GM19324 (cell line): ENCODE measurements around the gene RPL22L1.
"Not testable (repeated sequence)": the region's sequence is repeated elsewhere in the genome, so short reads cannot be mapped to it uniquely, and the experiment has no call there.

Source experiments
- ATAC-seq: cut with Tn5 transposase; IDR thresholded peaks from one replicate; pipeline ENCODE4 v1.9.1; 2021; ENCODE audit warnings: mild to moderate bottlenecking, moderate library complexity; ENCODE audit not compliant: unreplicated experiment, low FRiP score

RPL22L1 gene

DNA sequence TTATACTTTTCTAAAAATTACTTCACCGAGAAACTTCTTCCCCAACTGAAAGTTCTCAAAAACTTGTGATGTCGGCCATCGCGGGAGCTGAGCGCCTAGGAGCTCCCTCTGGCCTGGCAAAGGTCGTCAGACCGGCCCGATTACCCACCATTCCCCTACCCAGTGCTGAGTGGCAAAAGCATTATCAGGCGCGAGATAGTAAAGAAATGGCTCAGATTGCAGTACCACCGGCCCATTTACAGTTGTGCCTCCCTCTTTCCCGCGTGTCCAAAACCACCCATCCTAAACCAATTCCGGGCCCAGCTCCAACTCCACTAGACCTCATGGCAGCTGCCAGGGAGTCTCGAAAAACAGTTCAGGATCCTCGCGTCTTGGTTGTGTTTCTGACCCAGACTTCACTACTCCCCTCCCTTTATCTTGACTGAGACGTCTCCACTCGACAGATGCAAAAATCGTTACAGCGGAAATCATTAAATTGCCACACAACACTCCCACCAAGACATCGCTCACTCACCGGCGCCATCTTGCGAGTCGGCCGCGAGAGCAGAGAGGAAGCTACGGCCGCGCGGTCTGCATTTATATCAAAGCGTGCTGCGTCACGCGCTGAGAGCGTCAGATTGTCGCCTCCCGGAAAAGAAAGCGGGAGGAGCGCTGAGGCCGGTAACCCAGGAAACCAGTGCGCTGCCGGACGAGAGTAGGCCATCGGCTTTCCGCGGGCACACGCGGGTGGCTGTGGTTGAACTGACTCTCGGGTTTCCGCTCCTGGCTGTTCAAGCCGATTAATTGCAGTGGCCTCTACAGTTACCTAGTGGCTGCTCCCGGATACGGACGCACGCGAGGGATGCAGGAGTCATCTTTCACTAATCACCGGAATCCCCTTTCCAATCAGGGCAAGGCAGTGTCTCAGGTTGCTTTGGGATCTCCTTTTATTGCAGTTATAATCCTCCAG is at the start of gene RPL22L1:
RPL22L1 (minus strand) TSS at position 551 of the 949 bp plus-strand sequence; CDS start at position 523, 28 bp downstream.
- peak; percentile 96 for ATAC-seq

DNA sequence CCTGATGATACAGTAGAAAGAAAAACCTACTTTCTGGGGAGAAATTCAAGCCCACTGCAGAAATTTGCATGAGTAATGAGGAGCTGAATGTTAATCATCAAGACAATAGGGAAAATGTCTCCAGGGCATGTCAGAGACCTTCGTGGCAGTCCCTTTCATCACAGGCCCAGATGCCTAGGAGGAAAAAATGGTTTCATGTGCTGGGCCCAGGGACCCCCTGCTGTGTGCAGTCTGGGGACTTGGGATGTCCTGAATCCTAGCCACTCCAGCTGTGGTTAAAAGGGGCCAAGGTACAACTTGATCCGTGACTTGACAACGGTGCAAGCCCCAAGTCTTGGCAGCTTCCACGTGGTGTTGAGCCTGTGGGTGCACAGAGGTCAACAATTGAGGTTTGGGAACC is 48.7 kb upstream of the RPL22L1 start:
- no peak for ATAC-seq

DNA sequence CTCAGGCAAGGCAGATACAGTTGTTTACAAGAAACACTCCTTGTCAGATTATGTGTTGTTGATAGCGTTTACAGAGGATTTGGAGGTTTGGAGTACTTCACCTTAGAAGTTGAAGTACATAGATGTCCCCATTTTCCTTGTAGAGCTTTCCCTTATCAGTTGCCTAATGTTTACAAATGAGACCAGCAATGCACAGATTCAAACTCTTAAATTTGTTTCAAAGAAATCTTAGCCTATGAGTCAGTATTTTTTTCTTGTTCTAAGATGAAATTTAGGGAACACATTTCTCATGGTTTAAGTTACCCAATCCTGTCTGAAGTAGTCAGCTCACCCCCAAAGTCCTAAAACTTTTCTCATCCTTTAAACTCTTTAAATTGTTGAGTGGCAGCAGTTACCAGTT is 44.7 kb upstream of the RPL22L1 start:
- no peak for ATAC-seq

DNA sequence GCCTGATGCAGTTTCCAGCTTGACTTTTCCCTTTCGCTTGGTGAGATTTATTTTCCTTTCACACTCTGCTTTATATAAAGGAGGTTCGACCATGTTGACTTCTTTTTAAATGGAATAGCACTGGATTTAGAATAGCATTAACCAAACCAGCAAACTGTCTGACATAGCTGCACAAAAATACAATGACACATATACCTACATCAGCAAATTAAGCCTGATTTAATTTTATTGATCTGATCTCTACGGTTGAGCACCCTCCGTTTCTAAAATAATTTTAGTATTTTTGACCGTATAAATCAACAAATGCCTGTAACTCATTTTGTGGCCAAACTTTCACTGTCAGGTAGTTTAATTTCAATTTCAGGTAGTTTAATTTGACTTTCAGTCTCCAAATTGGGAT is 44.2 kb upstream of the RPL22L1 start:
- no peak for ATAC-seq

DNA sequence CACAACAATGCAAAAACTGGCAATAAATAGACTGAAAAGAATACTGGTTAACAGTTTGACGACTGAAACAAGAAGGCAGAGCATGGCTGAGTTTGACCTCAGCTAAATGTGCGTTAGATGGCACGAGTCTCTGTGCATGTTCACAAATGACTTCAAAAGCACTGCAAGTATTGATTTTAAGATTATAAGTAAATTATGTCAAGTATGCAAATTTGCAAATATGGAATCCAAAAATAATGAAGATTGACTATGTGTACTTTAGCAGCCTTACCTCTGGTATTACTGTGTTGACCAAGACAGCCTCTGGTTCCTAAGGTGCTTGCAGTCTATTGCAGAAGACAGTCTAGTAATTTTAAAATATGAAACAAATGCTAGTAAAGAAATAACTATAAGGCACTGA is 41.1 kb upstream of the RPL22L1 start:
- no peak for ATAC-seq

DNA sequence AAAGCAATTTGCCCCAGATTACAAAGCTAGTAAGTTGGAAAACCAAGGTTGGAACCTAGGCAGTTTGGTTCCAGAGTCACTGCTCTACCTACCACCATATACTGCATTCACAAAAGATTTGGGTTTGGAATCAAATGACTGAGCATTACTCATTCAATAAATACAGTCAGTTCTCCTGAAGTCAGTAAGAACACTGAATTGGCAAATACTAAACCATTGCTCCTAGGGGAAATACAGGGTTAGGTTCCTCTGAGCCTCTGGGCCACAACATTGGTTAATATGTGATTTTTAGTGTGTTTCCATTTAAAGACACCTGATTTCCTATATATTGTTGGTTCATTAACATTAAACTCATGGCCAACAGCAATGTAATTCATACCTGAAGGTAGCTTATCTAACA is 40.5 kb upstream of the RPL22L1 start:
- ATAC-seq, result no peak

DNA sequence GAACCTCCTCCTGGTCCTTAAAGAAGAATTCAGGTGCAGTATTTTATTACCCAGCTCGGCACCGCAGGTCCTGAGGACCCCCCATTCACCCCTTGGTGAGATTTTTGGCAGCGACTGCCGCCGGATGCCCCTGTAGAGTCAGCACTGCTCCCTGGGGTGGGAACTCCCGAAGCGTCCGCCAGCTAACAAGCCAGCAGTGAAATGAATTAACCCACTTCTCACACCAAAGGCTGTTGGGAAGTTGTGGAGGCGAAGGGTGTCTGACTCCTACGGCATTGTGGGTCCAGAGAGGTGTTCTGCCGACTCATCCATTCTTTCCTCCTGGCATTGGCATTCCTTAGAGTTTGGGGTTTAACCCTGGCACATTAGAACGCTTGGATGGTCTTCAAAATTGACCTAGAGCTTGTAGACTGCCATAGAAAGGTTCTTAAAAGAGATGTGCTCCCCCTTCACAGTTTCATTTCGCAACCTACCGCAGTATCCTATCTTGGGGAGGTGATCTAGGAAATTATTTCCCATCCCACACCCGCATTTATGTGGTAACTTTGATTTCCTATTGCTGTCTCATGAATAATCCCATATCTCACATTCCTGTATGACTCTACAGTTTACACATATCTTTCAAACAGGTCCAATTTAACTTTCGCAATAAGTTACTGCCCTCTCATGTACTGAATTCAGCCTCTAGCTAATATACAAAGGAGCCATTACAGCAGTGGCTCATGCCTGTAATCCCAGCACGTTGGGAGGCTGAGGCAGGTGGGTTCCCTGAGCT is 39.3 kb upstream of the RPL22L1 start:
- ATAC-seq, result no peak

DNA sequence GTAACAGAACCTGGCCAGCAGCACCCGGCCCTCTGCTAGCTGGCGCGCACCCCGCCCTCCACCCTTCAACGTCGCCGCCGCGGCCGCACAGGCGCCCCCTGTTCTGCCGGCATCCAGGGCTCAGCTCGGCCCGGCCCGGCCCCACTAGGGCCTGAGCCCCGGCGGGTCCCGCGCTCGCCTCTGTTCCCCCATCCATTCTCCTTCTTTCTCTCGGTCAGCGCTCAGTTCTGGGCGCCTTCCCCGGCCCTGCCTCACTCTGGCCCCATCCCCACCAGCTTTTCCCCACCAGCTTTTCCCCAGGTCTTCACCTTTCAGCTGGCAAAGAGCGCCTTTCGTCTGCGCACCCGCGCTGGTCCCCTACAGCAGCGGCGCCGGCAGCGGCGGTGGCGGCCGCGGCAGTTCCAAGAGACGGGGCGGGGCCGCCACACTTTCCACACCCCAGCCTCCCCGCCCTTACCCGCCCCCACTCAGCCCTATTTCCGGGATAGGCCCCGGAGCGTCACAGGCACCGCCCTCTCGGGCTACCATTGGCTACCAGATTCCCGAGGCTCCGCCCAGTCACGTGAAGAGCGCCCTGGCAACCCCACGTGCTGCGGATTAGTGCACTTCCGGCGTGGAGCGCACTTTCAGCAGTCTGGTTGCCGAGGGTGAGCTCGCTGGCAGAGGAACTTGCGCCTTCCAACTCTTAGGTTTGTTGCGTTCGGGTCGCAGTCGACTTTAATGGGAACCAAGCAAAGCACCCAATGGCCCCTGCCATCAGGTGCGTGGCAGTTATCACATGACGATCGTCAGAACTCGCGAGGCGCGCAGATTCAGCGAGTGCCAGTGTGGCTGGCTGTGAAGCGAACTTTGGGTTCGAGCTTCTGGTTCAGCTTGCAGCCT is 38.5 kb upstream of the RPL22L1 start, which contains the start of gene EIF5A2:
EIF5A2 (minus strand) TSS at position 403 of the 882 bp plus-strand sequence. CDS start 831 bp downstream, outside the sequence.
- peak; percentile 90 for ATAC-seq

DNA sequence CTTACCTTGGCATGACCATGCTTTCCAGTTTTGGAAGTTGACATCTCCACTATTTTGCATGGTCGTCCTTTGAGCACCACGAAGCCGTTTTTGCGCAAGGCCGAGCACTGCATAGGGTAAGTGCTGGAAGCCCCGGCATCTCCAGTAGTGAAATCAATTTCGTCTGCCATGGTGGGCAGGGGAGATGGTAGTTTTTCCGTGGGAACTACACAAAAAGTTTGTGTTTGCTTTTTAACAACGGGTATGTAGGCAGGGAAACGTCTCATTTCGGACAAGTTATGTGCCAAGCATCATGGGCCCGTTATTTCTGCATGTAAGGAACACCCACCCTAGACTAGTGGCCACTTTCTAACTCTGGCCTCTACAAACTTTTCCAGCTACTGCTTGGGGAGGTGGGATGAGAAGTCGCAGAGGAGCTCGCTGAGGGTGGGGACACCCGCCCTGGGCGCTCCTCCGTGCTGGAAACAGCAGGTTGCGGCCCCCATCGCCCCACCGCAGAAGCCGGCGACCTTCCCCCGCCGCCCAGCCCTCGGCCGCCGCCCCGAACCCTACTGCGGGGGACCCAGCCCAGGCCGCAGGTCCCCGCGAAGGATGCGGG is 37.7 kb upstream of the RPL22L1 start:
- ATAC-seq, result no peak

DNA sequence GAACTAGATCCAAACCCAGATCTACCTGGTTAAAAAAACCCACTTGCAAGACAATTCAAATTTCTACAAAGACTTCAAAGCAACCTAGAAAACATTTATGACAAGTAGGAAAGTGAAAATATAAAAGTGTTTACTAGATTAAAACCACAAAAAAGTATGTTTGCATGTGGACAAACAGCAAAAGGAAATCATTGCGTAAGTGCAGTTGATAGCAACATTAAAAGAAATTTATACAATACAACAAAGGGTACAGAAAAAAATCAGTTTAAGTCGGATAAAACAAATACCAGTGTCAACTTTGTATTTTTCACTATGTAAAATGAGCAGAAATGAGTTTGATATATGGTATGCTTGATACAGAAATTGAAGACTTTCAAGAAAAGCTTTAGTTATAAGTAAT is 35.9 kb upstream of the RPL22L1 start:
- ATAC-seq, result no peak

DNA sequence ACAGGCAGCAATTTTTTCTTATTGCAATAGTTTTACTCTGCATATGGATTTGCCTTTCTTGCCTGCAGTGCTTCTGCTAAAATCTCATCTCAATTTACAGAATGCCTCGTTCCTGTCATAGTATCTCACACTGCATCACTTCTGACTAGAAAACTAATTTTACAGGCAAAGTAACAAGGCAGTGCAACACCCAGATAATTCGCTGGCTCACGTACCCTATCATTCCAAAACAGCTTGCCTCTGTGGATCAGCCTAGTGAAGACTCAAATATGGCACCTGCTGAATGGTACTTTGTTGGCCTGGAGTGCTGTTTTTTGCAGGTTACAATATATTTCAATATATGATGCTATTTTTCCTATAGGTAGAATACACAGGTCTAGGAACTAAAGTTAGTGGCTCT is 33.1 kb upstream of the RPL22L1 start:
- no peak for ATAC-seq

DNA sequence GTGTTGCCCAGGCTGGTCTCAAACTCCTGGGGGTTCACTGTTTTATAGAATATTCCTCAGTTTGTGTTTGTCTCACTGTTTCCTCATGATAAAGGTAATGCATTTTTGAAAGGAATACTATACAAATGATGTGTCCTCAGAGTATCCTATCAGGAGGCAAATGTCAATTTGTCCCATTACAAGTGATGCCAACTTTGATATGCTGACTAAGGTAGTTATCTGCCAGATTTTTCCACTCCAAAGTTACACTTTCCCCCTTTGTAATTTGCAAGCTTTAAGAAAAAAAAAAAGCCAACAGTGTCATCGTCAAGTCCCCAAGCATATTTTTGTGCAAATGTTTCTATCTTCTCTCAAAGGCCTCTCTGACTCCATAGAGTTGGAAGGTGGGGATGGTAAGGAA is 29.5 kb upstream of the RPL22L1 start:
- no peak for ATAC-seq

DNA sequence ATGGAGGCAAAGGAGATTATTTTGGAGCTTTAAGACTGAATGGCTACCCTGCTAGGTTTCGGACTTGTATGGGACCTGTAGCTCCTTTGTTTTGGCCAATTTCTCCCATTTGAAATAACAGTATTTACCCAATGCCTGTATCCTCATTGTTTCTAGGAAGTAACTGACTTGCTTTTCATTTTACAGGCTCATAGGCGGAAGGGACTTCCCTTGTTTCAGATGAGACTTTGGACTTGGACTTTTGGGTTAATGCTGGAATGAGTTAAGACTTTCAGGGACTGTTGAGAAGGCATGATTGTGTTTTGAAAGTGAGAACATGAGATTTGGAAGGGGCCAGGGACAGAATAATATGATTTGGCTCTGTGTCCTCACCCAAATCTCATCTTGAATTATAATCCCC is 28.0 kb upstream of the RPL22L1 start:
- no peak for ATAC-seq

DNA sequence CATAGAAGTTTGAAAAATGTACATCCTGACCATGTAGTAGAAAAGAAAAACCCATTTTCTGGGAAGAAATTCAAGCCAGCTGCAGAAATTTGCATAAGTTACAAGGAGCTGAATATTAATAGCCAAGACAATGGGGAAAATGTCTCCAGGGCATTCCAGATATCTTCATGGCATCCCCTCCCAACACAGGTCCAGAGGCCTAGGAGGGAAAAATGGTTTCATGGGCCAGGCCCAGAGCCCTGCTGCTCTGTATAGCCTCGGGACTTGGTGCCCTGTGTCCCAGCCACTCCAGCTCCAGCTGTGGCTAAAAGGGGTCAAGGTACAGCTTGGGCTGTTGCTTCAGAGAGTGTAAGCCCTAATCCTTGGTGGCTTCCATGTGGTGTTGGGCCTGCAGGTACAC is 27.2 kb upstream of the RPL22L1 start:
- ATAC-seq, result not testable (repeated sequence)

DNA sequence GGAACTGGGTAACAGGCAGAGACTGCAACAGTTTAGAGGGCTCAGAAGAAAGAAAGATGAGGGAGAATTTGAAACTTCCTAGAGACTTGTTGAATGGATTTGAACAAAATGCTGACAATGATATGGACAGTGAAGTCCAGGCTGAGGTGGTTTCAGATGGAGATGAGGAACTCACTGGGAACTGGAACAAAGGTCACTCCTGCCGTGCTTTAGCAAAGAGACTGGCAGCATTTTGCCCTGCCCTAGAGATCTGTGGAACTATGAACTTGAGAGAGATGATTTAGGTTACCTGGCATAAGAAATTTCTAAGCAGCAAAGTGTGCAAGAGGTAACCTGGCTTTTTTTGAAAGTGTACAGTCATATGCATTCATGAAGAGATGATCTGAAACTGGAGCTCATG is 26.8 kb upstream of the RPL22L1 start:
- ATAC-seq, result no peak

DNA sequence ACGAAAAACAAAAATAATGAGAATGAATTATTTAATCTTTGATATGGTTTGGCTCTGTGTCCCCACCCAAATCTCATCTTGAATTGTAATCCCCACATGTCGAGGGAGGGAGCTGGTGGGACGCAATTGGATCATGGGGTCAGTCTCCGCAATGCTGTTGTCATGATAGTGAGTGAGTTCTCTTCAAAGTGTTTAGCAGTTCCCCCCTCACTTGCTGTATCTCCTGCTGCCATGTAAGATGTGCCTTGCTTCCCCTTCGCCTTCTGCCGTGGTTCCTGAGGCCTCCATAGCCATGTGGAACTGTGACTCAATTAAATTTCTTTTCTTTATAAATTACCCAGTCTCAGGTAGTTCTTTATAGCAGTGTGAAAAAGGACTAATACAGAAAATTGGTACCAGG is 26.3 kb upstream of the RPL22L1 start:
- not testable (repeated sequence) for ATAC-seq

DNA sequence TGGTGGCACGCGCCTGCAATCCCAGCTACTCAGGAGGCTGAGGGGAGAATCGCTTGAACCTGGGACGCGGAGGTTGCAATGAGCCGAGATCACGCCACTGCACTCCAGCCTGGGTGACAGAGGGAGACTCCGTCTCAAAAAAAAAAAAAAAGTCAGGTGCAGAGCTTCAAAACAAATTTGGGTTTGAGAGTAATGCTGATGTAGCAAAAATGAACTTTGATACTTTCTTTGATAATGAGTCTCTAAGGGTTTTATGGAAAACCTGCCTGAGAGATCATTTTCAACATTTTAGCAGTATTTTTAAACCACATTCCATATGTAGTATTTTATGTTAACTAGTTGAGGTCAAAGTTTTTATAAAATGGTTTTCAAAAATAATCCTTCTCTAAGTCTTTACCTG is 23.9 kb upstream of the RPL22L1 start:
- no peak for ATAC-seq

DNA sequence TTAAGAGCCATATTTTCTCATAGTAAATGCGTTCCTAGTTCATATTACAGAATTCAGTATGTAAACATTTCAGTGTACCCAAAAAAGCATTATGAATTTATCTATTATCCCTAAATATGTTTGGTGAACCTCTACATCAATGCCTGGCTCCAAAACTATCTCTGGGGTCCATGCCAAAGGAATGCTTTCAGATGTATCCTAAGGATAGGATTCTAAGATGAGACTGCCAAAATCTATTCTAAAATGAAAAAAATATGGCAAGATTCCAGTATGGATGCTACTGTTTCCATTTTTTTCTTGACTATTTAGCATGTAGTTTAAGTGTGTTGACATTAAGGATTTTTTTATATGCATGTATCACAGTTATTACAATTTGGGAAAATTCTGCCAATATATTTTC is 19.6 kb upstream of the RPL22L1 start:
- ATAC-seq, result no peak

DNA sequence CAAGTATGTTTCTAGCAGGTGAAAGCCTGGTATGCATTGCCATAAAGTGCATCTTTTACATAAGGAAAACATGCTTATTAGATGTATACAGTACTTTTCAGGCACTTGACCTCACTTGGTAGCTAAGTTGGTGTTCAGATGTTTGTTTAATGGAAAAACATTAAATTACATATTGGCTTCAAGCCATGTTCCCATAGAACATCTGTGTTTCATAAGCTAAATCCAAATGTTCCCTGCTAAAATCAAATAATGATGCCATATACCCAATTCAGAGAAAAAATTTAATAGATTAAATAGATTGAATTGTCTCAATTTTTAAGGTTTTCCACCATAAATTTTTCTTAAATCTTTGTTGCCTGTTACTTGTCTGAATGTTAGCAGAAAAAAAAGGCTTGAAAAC is 19.1 kb upstream of the RPL22L1 start:
- no peak for ATAC-seq
